SU-DHL-6 (cell line): ENCODE measurements around the gene SIAE.

Source experiments
- H2AFZ ChIP-seq: fragments of 200-600 bp; sonication (generic); 2 replicates; pipeline ENCODE4 v1.6.1; 2014; ENCODE audit warnings: low read depth, mild to moderate bottlenecking, moderate library complexity, mixed read lengths, antibody characterized with exemption, low read length; ENCODE audit not compliant: severe bottlenecking
- H3F3A ChIP-seq: fragments of 200-600 bp; shearing (Covaris generic); 2 replicates; pipeline ENCODE4 v1.6.0; 2016; ENCODE audit warnings: antibody characterized with exemption, mild to moderate bottlenecking; ENCODE audit not compliant: insufficient read depth
- H3K27ac ChIP-seq: fragments of 200-600 bp; sonication (generic); 2 replicates; pipeline ENCODE4 v1.5.1; 2016; ENCODE audit warnings: low read depth, mild to moderate bottlenecking, low read length, moderate library complexity, mixed read lengths
- H3K27me3 ChIP-seq: fragments of 200-600 bp; sonication (generic), shearing (Covaris generic); 2 replicates; pipeline ENCODE4 v1.6.0; 2014; ENCODE audit warnings: mild to moderate bottlenecking, low read length
- H3K36me3 ChIP-seq: fragments of 200-600 bp; sonication (generic); 2 replicates; pipeline ENCODE4 v1.6.1; 2014; ENCODE audit warnings: mild to moderate bottlenecking, low read length, mixed read lengths
- H3K4me2 ChIP-seq: fragments of 300-600, 200-600 bp; shearing (Covaris generic), sonication (generic); 2 replicates; pipeline ENCODE4 v1.6.0; 2014; ENCODE audit warnings: low read length, low read depth, mild to moderate bottlenecking; ENCODE audit not compliant: poor library complexity, severe bottlenecking
- H3K4me3 ChIP-seq: fragments of 200-600 bp; sonication (generic); 2 replicates; pipeline ENCODE4 v1.5.1; 2014; ENCODE audit warnings: antibody characterized with exemption, low read length, mild to moderate bottlenecking, mixed read lengths; ENCODE audit not compliant: insufficient read depth, poor library complexity, severe bottlenecking
- H3K79me2 ChIP-seq: fragments of 200-600 bp; sonication (generic); 2 replicates; pipeline ENCODE4 v1.6.1; 2014; ENCODE audit warnings: mild to moderate bottlenecking, low read length, moderate library complexity; ENCODE audit not compliant: insufficient read depth
- H3K9ac ChIP-seq: fragments of 200-600 bp; sonication (generic); 2 replicates; pipeline ENCODE4 v1.7.0; 2014; ENCODE audit warnings: mild to moderate bottlenecking, low read length
- H3K9me2 ChIP-seq: fragments of 200-600 bp; sonication (generic); replicated peaks from 2 replicates; pipeline ENCODE4 v1.6.1; 2014; ENCODE audit warnings: low read length; ENCODE audit not compliant: insufficient read depth
- H3K9me3 ChIP-seq: fragments of 200-600 bp; sonication (generic); 2 replicates; pipeline ENCODE4 v1.6.1; 2014; ENCODE audit warnings: low read length, mixed read lengths; ENCODE audit not compliant: insufficient read depth
- H4K20me1 ChIP-seq: fragments of 200-600 bp; sonication (generic); 2 replicates; pipeline ENCODE4 v1.6.1; 2014; ENCODE audit warnings: low read depth, mild to moderate bottlenecking, antibody characterized with exemption, low read length, moderate library complexity, mixed read lengths
- EZH2phosphoT487 ChIP-seq: fragments of 200-600 bp; sonication (generic), shearing (Covaris generic); conservative IDR thresholded peaks from 2 replicates; pipeline ENCODE4 v1.6.1; 2018; ENCODE audit warnings: mild to moderate bottlenecking, antibody characterized with exemption, low read length, moderate library complexity, mixed read lengths
- TF ChIP-seq, protein P1 (sequence below): fragments of 200-600 bp; sonication (generic); IDR thresholded peaks from one replicate; pipeline ENCODE4 v1.5.1; 2017; ENCODE audit warnings: antibody characterized with exemption, mild to moderate bottlenecking, low read length, moderate library complexity; ENCODE audit not compliant: insufficient read depth, poor library complexity, severe bottlenecking

The SIAE gene

DNA sequence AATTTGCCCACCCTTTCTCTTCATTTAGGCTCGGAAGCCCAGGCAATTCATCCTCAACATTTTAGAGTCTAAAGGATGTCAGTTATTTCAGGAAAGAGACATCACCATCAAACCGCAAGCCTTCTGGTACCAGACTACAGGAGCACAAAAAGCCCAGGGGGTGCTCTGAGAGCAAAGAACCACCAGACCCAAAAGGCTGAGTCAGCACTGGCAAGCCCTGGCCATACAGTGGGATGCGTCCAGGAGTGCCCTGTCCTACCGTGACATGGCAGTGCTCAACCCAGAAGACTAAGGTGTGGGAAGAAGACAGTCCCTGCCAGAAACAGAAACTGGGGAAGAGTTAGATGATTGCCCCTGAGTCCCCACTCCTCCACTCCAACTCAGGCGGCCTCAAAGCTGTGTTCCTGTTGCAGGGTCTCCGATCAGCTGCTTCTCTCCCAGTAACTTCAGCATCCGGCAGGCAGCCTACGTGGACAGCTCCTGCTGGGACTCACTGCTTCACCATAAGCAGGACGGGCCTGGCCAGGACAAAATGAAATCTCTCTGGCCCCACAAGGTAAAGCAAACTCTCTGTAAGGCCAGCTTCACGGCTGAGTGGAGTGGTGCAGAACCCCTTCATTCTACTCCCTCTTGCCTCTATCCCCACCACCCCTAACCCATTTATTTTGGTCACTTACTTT is 60.8 kb downstream of the SIAE start:
- Histone ChIP-seq H3F3A (no peaks in the 10 kb centered on the region), H3K27me3 (no peaks in the 10 kb centered on the region), H2AFZ (no peak overlapping the region), H3K27ac (no peak overlapping the region), H3K4me2 (no peak overlapping the region), H3K79me2 (no peaks in the 10 kb centered on the region), H3K9me2 (no peaks in the 10 kb centered on the region), H3K4me3 (no peak overlapping the region), H4K20me1 (no peaks in the 10 kb centered on the region), H3K9me3 (no peaks in the 10 kb centered on the region), H3K36me3 (no peaks in the 10 kb centered on the region), H3K9ac (no peak overlapping the region)
- TF ChIP-seq, protein P1, sequence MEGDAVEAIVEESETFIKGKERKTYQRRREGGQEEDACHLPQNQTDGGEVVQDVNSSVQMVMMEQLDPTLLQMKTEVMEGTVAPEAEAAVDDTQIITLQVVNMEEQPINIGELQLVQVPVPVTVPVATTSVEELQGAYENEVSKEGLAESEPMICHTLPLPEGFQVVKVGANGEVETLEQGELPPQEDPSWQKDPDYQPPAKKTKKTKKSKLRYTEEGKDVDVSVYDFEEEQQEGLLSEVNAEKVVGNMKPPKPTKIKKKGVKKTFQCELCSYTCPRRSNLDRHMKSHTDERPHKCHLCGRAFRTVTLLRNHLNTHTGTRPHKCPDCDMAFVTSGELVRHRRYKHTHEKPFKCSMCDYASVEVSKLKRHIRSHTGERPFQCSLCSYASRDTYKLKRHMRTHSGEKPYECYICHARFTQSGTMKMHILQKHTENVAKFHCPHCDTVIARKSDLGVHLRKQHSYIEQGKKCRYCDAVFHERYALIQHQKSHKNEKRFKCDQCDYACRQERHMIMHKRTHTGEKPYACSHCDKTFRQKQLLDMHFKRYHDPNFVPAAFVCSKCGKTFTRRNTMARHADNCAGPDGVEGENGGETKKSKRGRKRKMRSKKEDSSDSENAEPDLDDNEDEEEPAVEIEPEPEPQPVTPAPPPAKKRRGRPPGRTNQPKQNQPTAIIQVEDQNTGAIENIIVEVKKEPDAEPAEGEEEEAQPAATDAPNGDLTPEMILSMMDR, result no peak
- no peak for TF ChIP-seq EZH2phosphoT487

DNA sequence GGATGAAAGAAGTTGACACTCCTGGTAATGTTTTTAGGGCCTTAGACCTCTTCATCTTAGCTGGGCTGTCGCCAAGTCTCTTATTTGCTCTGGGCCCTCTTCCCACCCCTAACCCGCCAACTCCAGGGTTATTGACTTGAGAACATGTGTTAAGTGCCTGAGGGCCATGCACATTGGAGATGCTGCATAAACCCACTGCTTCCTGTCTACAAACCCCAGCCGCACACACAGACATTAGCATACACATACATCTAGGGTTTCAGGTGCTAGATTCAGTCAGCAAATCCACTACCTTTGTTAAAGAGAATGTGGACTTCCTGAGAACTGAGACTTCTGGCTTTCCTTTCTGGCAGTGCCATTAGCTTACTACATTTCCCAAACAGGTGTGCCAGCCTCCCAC is 61.5 kb downstream of the SIAE start:
- Histone ChIP-seq H3F3A (no peaks in the 10 kb centered on the region), H3K9me3 (no peaks in the 10 kb centered on the region), H3K79me2 (no peaks in the 10 kb centered on the region), H2AFZ (no peak overlapping the region), H3K9me2 (no peaks in the 10 kb centered on the region), H3K27me3 (no peaks in the 10 kb centered on the region), H4K20me1 (no peaks in the 10 kb centered on the region), H3K4me3 (no peak overlapping the region), H3K36me3 (no peaks in the 10 kb centered on the region), H3K9ac (no peak overlapping the region), H3K4me2 (no peak overlapping the region), H3K27ac (no peak overlapping the region)
- TF ChIP-seq, protein P1, result no peak
- TF ChIP-seq EZH2phosphoT487, result no peak

DNA sequence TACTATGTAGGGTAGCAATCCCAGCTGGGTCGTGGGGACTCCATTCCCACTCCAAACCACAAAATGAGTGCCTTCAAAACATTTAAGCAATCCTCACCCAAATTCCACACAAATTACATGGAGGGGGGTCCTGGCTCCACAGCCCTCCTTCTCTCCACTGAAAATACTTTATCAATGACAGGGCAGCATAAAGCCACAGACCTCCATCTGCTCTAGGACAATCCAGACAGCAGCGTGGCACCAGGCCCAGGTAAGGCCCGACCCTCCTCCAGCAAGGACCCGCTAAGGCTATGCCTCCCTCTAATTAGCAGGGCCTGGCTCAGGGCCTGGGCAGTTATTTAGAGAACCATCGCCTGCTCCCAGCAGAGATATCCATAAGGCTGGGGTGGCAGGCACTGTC is 62.5 kb downstream of the SIAE start, which contains the start of gene PANX3:
Gene PANX3 (plus strand): TSS at position 365 of the 400 bp plus-strand sequence. CDS start 129 bp downstream, outside the sequence.
- no peak within 1 kb of the TSS for H2AFZ ChIP-seq
- no peaks in the 10 kb centered on the region for H3K9me3 ChIP-seq
- no peaks in the 10 kb centered on the region for H3K9me2 ChIP-seq
- TF ChIP-seq, protein P1, result no peak
- TF ChIP-seq EZH2phosphoT487, result no peak
- H3K9ac ChIP-seq, result no peak within 1 kb of the TSS
- no peaks in the 10 kb centered on the region for H3K27me3 ChIP-seq
- H3K36me3 ChIP-seq, result no peaks in the 10 kb centered on the region
- H3K79me2 ChIP-seq, result no peaks in the 10 kb centered on the region
- no peaks in the 10 kb centered on the region for H3F3A ChIP-seq
- no peak within 1 kb of the TSS for H3K4me3 ChIP-seq
- no peak within 1 kb of the TSS for H3K27ac ChIP-seq
- no peak within 1 kb of the TSS for H3K4me2 ChIP-seq
- no peaks in the 10 kb centered on the region for H4K20me1 ChIP-seq
